ENCODE data around the gene CLCN6.

The CLCN6 gene, protein sequence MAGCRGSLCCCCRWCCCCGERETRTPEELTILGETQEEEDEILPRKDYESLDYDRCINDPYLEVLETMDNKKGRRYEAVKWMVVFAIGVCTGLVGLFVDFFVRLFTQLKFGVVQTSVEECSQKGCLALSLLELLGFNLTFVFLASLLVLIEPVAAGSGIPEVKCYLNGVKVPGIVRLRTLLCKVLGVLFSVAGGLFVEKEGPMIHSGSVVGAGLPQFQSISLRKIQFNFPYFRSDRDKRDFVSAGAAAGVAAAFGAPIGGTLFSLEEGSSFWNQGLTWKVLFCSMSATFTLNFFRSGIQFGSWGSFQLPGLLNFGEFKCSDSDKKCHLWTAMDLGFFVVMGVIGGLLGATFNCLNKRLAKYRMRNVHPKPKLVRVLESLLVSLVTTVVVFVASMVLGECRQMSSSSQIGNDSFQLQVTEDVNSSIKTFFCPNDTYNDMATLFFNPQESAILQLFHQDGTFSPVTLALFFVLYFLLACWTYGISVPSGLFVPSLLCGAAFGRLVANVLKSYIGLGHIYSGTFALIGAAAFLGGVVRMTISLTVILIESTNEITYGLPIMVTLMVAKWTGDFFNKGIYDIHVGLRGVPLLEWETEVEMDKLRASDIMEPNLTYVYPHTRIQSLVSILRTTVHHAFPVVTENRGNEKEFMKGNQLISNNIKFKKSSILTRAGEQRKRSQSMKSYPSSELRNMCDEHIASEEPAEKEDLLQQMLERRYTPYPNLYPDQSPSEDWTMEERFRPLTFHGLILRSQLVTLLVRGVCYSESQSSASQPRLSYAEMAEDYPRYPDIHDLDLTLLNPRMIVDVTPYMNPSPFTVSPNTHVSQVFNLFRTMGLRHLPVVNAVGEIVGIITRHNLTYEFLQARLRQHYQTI

GRCh38 chr1:11805422-11806306, at the start of gene CLCN6, which contains the start of gene MTHFR:
TSS of gene CLCN6 (plus strand) at chr1:11806191. CDS start at chr1:11806263, 72 bp downstream.
TSS of gene MTHFR (minus strand) at chr1:11805964. CDS start at chr1:11803116, 2,848 bp downstream.
- peak; percentile 99 for DNase-seq

GRCh38 chr1:11757047-11757446, 48.9 kb upstream of the CLCN6 start:
- DNase-seq, result no peak

DNA sequence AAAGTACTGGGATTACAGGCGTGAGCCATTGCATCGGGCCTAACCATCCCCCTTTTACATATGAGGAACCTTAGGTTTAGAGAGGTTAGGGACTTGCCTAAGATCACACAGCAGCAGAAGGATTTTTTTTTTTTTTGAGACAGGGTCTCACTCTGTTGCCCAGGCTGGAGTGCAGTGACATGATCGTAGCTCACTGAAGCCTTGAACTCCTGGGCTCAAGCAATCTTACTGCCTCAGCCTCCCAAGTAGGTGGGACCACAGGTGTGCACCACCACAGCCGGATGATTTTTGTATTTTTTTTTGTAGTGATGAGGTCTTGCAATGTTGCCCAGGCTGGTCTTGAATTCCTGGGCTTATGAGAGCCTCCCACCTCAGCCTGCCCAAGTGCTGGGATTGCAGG, 46.2 kb upstream of the CLCN6 start:
- DNase-seq, result no peak

DNA sequence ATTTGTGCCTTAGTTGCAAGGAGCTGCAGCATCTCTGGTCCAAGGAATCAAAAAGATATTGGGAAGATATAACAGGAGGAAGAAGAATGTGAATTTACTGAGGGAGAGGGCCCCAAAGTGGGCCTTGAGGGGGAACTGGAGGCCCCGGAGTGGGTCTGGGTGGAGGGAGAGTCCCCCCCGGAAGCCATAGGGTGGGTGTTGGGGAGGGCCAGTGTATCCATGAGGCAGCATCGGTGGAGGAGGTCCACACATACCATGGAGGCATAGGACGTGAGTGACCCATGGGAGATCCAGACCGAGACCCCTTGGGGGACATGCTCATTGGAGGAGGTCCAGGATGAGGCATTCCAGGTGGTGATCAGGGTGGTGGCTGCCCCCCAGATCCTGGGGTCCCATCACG, 44.7 kb upstream of the CLCN6 start:
- no peak for DNase-seq

DNA sequence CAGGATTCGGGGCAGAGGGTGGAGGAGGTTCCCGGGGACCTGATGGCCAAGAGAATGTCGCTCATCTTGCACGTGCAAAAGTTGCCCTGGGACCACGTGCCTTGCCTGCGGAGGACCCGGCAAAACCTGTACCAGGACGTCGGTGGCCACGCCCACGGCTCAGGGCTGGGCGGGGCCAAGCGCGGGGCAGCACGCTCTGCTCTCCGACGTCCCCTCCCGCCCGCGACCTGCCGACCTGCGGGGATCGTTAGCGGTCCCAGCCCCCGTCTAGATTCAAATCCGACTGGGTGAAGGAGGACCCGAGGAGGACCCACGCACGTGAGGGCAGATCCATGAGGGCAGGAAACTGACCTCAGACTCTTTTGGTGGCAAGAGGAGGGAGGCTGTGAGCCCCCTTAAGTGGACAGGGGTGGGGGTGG, 44.0 kb upstream of the CLCN6 start, which contains the start of gene C1orf167:
TSS of gene C1orf167 (plus strand) at position 206 of the 419 bp plus-strand sequence. CDS start 2,208 bp downstream, outside the sequence.
- peak; percentile 58 for DNase-seq

DNA sequence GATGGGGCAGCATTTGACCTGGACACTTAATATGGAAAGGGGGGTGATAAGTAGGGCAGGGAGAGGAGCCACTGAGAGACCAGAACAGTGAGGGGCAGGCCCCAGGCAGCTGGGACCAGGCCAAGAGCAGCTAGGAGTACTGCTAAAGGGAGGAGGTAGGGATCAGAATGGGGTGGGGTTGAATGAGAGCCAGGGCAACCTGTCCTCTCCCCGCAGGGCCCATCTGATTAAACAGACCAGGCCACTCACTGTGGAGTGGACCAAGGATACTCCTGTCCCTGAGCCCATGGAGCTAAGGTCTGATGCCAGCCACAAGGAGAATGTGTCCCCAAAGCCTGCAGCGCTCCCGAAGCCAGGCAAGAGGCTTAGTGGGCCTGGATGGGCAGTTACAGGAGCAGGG, 41.9 kb upstream of the CLCN6 start:
- DNase-seq, result no peak

GRCh38 chr1:11764519-11764918, 41.5 kb upstream of the CLCN6 start:
- no peak for DNase-seq

DNA sequence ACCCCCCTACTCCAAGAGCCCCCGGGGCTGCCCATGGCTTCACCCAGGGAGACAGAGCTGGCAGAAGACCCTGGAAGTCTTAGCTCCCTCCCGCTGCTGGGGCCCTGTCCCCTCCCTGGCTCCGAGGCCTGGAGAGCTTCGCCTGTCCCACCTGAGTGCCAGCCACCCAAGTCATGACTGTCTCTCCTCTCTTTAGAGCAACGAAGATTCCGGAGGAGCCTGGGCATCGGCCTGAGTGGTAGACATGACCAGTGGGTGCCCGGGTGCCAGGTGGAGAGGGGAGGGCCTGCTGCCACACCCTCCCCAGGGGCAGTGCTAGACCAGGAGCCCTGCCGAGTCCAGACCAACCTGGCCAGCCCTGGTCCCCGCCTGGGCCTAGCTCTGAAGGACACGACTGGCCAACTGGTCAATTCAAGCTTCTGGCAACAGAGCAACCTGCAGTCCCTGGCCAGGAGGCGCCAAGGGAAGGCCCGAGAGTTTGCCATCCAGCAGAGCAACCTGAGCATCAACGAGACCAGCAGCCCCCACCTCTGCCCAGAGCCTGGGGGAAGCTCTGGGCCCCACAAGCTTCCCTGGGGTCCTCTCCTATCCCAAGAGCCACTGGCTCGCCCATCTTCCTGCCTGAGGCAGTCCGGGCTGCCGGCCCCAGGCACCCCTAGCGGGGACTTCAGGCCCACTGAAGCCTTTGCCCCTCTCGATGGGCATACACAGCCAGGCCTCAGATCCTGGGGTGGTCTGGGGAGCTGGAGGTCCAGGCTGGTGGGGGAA, 40.1 kb upstream of the CLCN6 start:
- no peak for DNase-seq

DNA sequence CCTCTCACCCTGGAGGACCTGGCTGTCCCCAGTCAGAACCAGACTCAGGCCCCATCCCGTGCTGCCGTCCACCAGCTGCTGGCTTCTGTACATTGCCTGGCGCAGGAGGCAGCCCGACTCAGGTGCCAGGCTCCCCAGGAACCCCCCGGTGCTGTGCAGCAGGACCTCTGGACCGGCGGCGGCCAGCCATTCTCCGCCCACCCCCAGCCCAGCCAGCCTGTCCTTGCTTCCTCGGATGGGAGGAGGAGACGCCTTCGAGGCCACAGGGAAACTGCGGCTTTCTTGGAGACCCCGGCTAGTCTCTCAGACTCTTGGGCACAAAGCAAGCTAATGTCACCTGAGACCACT, 39.6 kb upstream of the CLCN6 start:
- DNase-seq, result no peak

DNA sequence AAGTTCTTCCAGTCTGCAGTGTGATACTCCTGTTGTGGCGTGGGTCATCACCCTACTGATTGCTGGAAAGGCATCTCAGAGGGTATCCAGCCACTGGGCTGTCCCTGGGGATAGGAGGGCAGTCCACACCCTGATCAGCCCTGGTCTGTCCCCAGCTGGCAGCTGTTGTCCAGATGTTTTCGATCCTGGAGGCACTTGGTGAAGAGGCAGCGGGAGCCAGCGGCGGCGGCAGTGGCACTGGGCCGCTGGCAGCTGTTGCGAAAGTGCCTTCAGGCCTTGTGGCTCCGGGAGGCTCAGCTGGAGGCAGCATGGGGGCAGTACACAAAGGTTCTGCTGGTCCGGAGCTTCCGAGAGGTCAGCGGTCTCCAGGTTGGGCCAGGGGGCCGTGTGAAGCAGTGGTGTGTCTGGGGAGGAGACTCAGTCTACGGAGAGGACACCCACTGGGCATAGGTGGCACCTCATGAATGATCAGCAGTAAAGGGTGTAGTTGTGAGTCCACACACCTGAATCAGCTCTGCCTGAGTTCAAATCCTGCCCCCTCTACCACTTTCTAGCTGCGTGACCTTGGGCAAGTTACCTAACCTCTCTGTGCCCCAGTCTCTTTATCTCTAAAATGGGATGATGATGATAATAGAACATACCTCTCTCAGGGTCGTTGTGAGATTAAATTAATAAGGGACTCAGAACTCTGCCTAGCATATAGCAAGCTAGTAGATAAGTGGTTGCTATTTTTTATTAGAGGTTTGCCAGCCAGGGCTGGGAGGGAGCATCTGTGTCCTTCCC, 37.9 kb upstream of the CLCN6 start:
- DNase-seq, result no peak

GRCh38 chr1:11768821-11769220, 37.2 kb upstream of the CLCN6 start:
- no peak for DNase-seq

DNA sequence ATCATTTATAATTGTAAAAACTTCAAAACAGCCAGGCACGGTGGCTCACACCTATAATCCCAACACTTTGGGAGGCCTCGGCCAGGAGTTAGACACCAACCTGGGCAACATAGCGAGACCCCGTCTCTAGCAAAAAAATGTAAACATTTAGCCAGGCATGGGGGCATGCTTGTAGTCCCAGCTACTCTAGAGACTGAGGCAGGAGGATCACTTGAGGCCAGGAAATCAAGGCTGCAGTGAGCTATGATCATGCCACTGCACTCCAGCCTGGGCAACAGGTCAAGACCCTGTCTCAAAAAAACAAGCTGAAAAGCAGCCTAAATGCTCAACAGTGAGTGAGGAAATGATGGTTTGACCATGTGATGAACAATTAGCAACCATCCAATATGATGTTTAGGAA, 36.7 kb upstream of the CLCN6 start:
- DNase-seq, result no peak

DNA sequence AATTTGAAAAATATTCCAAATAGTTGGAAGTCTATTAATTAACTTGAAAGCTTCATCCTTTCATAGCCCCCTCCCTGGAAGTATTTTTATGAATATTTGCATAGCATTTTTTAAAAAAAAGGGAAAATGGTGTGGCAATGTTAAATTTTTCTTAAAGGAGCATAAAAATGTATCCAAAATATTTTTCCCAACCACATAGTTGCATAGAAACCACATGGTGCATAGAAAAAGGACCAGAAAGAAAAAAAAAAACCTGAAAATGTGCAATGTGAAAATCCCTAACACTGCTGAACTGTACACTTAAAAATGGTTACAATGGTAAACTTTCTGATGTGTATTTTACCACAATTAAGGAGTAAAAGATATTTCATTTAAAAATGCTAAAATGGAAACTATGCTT, 36.0 kb upstream of the CLCN6 start:
- DNase-seq, result no peak

- DNase-seq, result no peak
Measured at GRCh38 chr1:11771481-11772043, 34.4 kb upstream of the CLCN6 start.

- DNase-seq, result no peak
Measured at GRCh38 chr1:11772458-11772857, 33.5 kb upstream of the CLCN6 start.

- no peak for DNase-seq
Measured at GRCh38 chr1:11774753-11775152, 31.2 kb upstream of the CLCN6 start.

GRCh38 chr1:11777658-11778322, 28.2 kb upstream of the CLCN6 start:
- no peak for DNase-seq

DNA sequence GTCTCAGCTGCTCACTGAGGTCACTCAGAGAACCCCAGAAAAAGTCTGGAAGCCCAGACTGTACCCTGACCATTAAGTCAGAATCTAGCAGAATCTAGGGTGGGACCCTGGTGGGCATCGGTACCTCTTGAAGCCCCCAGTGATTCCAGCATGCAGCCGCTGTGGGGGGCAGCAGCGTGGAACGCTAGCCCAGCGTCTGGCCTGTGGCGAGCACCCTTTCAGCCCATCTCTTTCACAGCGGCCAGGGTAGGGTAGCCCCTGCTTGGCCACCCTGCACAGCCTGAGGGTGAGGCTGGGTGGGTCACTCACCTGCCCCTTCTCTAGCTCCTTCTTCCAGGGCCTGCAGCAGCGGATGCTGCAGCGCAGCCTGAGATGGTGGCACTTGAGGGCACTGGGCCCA, 27.7 kb upstream of the CLCN6 start:
- DNase-seq, result no peak

DNA sequence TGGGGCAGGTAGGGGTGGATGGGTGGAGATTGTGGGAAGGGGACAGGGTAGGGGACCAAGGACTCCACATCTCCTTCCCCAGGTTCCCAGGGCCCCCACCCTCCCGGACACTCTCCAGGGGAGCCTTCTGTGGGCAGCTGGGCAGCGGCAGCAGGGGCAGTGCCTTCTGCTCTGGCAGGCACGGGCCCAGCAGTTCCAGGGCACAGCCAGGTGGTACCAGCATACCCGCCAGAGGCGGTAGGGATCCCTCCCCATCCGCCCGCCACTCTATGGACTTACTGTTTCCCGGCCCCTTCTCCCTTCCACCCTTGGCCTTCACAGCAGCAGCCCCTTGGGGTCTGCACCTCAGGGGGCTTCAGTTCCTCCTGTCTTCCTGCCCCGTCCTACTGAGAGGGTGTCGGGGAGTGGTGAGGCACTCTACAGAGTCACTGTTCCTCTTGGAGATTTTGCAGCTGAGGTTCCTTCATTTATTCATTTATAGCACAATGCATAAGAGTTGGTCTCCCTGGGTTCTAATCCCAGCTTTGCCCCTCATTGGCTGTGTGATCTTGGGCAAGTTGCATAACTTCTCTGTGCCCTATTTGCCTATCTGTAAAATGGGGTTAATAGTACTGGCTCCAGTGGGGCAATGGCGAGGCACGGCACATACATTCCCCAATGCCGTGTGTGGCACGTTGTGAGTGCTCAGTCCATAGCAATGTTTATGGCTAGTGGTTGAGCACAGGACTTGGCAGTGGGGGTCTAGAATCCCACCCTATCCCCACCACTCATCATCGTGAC, 27.0 kb upstream of the CLCN6 start:
- no peak for DNase-seq

Data from stimulated activated CD4-positive, alpha-beta T cell treated with anti-CD3 and anti-CD28 coated beads, Interleukin-15, amount 100 ng/mL, for 24 hours (primary cell).